ENCODE data around the gene CDC37L1. TPM values are rescaled to one million over a fixed set of nuclear protein-coding genes. Genes with fewer than 3 reads are reported as not detected.

Gene CDC37L1
- total RNA-seq, 1 donor from 2014 or later = 10.0 TPM

GRCh38 chr9:4701526-4701925 lies 22.2 kb downstream of the CDC37L1 start:
- intact Hi-C loops (cut with micrococcal nuclease) = no loop called here
- peaks cover 66% of the 10 kb centered on the region for H3K36me3 Mint-ChIP-seq (ENCODE audit: low read depth)
- H3K27ac Mint-ChIP-seq = no peak overlapping the region
- no peaks in the 10 kb centered on the region for H3K9me3 Mint-ChIP-seq
- no peak for DNase-seq (ENCODE audit: low spot score)
- no peaks in the 10 kb centered on the region for H3K4me1 Mint-ChIP-seq (ENCODE audit: low read depth)
- H3K27me3 Mint-ChIP-seq (ENCODE audit: low read depth) = no peaks in the 10 kb centered on the region
- no peak overlapping the region for H3K4me3 Mint-ChIP-seq (ENCODE audit: low read depth)

GRCh38 chr9:4704129-4704528 lies 24.8 kb downstream of the CDC37L1 start:
- Mint-ChIP-seq H3K4me3 (ENCODE audit: low read depth) (no peak overlapping the region), H3K27me3 (ENCODE audit: low read depth) (no peaks in the 10 kb centered on the region), H3K27ac (no peak overlapping the region), H3K36me3 (ENCODE audit: low read depth) (peaks cover 71% of the 10 kb centered on the region), H3K4me1 (ENCODE audit: low read depth) (peaks cover 5% of the 10 kb centered on the region), H3K9me3 (no peaks in the 10 kb centered on the region)
- intact Hi-C loops (cut with micrococcal nuclease) = no loop called here
- DNase-seq (ENCODE audit: low spot score) = no peak

DNA sequence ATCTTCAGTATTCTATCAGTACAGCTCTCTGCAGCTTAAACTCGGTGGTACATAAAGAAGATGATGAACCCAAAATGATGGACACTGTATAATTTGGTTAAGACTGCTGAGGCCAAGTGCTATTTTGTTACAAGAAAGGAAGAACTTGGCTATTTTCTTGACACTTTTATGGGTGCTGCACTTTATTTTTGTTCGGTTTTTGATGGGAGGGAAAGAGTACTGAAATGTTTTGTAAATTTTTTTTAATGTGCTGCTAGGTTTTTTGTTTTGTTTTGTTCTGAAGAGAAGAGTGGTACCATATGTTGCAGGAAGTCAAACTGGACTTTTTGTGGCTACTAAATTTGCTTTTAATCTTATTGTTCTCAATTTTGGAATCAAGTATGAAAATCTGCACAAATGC lies 26.7 kb downstream of the CDC37L1 start:
- peaks cover 65% of the 10 kb centered on the region for H3K36me3 Mint-ChIP-seq (ENCODE audit: low read depth)
- peaks cover 5% of the 10 kb centered on the region for H3K4me1 Mint-ChIP-seq (ENCODE audit: low read depth)
- intact Hi-C loops (cut with micrococcal nuclease) = no loop called here
- no peaks in the 10 kb centered on the region for H3K9me3 Mint-ChIP-seq
- peak overlapping the region; percentile 8 for H3K27ac Mint-ChIP-seq
- no peak overlapping the region for H3K4me3 Mint-ChIP-seq (ENCODE audit: low read depth)
- no peaks in the 10 kb centered on the region for H3K27me3 Mint-ChIP-seq (ENCODE audit: low read depth)
- no peak for DNase-seq (ENCODE audit: low spot score)

GRCh38 chr9:4706971-4707622 lies 27.7 kb downstream of the CDC37L1 start:
- Mint-ChIP-seq H3K27ac (no peak overlapping the region), H3K27me3 (ENCODE audit: low read depth) (no peaks in the 10 kb centered on the region), H3K36me3 (ENCODE audit: low read depth) (peaks cover 64% of the 10 kb centered on the region), H3K4me1 (ENCODE audit: low read depth) (peaks cover 5% of the 10 kb centered on the region), H3K9me3 (no peaks in the 10 kb centered on the region), H3K4me3 (ENCODE audit: low read depth) (no peak overlapping the region)
- no peak for DNase-seq (ENCODE audit: low spot score)
- intact Hi-C loops (cut with micrococcal nuclease) = no loop called here

DNA sequence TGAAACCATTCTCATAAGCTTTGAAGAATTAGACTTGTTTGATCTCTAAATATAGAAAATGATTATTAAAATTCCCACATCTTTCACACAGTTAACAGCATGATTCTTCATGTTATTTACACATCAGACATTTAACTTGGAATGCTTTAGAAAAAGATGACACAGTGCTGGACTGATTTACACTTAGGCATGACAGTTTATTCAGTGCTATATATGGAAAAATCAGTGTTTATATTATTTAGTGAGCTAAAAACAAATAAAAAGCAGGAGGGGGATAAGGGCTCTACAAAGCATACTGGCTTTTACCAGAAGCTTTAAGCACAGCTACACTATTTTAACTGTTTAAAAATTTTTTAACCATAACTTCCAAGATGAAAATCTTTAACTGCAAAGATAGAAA lies 30.0 kb downstream of the CDC37L1 start:
- Mint-ChIP-seq H3K27ac (no peak overlapping the region), H3K36me3 (ENCODE audit: low read depth) (peaks cover 57% of the 10 kb centered on the region), H3K27me3 (ENCODE audit: low read depth) (no peaks in the 10 kb centered on the region), H3K9me3 (peaks cover 7% of the 10 kb centered on the region), H3K4me1 (ENCODE audit: low read depth) (peaks cover 11% of the 10 kb centered on the region), H3K4me3 (ENCODE audit: low read depth) (no peak overlapping the region)
- intact Hi-C loops (cut with micrococcal nuclease) = no loop called here
- DNase-seq (ENCODE audit: low spot score) = no peak

DNA sequence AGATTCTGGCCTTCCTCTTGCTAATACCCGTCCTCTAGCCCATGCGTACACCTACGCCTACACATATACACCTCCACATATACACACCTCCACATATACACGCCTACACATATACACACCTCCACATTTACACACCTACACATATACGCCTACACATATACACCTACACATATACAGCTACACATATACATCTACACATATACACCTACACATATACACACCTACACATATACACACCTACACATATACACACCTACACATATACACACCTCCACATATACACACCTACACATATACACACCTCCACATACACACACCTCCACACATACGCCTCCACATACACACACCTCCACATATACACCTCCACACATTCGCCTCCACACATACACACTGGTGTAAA lies 34.5 kb downstream of the CDC37L1 start:
- DNase-seq (ENCODE audit: low spot score) = no peak
- Mint-ChIP-seq H3K4me3 (ENCODE audit: low read depth) (no peak overlapping the region), H3K4me1 (ENCODE audit: low read depth) (peaks cover 6% of the 10 kb centered on the region), H3K27ac (peak overlapping the region; percentile 69), H3K36me3 (ENCODE audit: low read depth) (peaks cover 52% of the 10 kb centered on the region), H3K9me3 (peaks cover 7% of the 10 kb centered on the region), H3K27me3 (ENCODE audit: low read depth) (no peaks in the 10 kb centered on the region)
- intact Hi-C loops (cut with micrococcal nuclease) = loop anchor here (2.0 kb wide), 1 partner anchor 25 kb away; no protein-coding TSS in a partner anchor

GRCh38 chr9:4714266-4715016 lies 35.1 kb downstream of the CDC37L1 start:
- peaks cover 7% of the 10 kb centered on the region for H3K9me3 Mint-ChIP-seq
- peak overlapping the region; percentile 69 for H3K27ac Mint-ChIP-seq
- intact Hi-C loops (cut with micrococcal nuclease) = no loop called here
- H3K4me3 Mint-ChIP-seq (ENCODE audit: low read depth) = no peak overlapping the region
- H3K4me1 Mint-ChIP-seq (ENCODE audit: low read depth) = peaks cover 6% of the 10 kb centered on the region
- peaks cover 52% of the 10 kb centered on the region for H3K36me3 Mint-ChIP-seq (ENCODE audit: low read depth)
- H3K27me3 Mint-ChIP-seq (ENCODE audit: low read depth) = no peaks in the 10 kb centered on the region
- DNase-seq (ENCODE audit: low spot score) = no peak

DNA sequence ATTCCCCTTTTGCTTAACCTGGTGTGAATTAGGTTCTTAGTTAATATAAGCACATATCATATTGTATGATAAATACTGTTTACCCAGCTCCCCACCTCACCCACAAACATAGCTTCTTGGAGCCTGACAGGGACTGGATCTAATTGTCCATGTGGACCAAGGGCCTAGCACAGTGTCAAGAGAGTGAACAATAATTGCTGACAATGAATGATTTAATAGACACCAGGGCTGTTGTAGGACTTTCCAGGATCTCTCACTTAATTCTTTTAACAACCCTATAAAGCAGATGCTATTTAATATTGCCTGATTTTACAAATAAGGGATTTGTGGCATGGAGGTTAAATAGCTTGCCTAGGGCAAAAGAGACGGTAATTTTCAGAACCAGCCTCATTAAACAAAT lies 36.8 kb downstream of the CDC37L1 start:
- intact Hi-C loops (cut with micrococcal nuclease) = no loop called here
- Mint-ChIP-seq H3K36me3 (ENCODE audit: low read depth) (peaks cover 55% of the 10 kb centered on the region), H3K27ac (no peak overlapping the region)

DNA sequence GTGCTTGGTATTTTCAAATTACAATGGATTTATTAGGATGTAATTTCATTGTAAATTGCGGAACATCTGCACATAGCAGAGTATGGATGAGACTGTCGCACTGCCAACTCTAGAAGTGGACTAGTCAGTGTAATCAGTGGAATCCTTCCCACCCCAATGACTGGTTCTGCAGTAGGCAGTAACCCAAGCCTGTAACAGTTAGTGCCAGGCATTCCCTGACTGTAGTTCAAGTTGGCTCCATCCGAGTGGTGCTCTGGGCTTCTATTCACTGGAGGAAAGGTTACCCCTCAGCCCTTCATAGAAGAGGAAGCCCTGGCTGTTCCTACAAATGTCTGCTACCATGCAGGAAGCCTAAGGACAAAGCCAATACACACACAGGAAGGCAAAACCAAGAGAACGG lies 38.4 kb downstream of the CDC37L1 start:
- intact Hi-C loops (cut with micrococcal nuclease) = no loop called here
- H3K36me3 Mint-ChIP-seq (ENCODE audit: low read depth) = peaks cover 52% of the 10 kb centered on the region
- H3K27me3 Mint-ChIP-seq (ENCODE audit: low read depth) = no peaks in the 10 kb centered on the region
- no peak overlapping the region for H3K27ac Mint-ChIP-seq
- no peak overlapping the region for H3K4me3 Mint-ChIP-seq (ENCODE audit: low read depth)
- H3K4me1 Mint-ChIP-seq (ENCODE audit: low read depth) = peaks cover 6% of the 10 kb centered on the region
- DNase-seq (ENCODE audit: low spot score) = no peak
- H3K9me3 Mint-ChIP-seq = peaks cover 7% of the 10 kb centered on the region

More for the DNA sequence above, 36.8 kb downstream of the CDC37L1 start:
- H3K4me1 Mint-ChIP-seq (ENCODE audit: low read depth) = peaks cover 6% of the 10 kb centered on the region
- peaks cover 7% of the 10 kb centered on the region for H3K9me3 Mint-ChIP-seq
- no peaks in the 10 kb centered on the region for H3K27me3 Mint-ChIP-seq (ENCODE audit: low read depth)
- DNase-seq (ENCODE audit: low spot score) = no peak
- no peak overlapping the region for H3K4me3 Mint-ChIP-seq (ENCODE audit: low read depth)

DNA sequence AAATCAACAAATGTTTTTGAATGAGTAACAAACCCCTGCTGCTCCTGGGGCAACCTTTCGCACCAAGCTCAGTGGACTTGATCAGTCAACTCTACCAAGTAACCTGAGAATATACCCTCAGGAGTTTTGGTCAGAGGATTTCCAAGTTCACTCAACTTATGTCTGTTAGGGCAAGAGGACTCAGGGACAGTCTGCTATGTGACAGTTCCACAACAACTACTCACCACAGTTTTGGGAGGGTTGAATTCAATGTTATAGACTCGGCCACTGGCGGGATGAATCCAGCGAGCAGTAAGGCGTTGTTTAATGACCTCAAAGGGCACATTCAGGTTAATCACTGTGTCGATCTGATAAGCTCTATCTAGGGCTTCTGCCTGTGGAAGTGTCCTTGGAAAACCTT lies 39.5 kb downstream of the CDC37L1 start:
- Mint-ChIP-seq H3K27me3 (ENCODE audit: low read depth) (no peaks in the 10 kb centered on the region), H3K4me3 (ENCODE audit: low read depth) (no peak overlapping the region), H3K36me3 (ENCODE audit: low read depth) (peaks cover 51% of the 10 kb centered on the region), H3K4me1 (ENCODE audit: low read depth) (peaks cover 3% of the 10 kb centered on the region), H3K27ac (no peak overlapping the region), H3K9me3 (peaks cover 3% of the 10 kb centered on the region)
- intact Hi-C loops (cut with micrococcal nuclease) = no loop called here
- no peak for DNase-seq (ENCODE audit: low spot score)

DNA sequence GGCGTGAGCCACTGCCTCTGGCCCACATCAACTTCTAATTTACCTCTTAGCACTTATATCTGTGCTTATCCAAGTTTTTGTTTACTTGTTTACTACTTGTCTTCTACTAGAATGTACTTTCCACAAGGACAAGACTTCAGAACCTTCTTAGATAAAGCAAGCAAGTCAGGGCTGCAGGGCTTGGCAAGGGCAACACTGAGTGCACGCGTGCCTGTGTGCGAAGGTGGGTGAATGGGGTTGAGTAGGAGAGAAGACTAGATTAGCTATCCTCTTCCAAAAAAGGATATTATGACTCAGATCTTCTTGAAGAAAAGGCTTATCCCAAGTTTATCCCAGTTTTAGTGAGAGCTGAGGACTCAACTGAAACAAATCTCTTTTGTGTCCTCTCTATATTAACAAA lies 42.4 kb downstream of the CDC37L1 start:
- intact Hi-C loops (cut with micrococcal nuclease) = no loop called here

GRCh38 chr9:4725706-4726442 lies 46.5 kb downstream of the CDC37L1 start:
- H3K36me3 Mint-ChIP-seq (ENCODE audit: low read depth) = peaks cover 48% of the 10 kb centered on the region
- DNase-seq (ENCODE audit: low spot score) = no peak
- no peak overlapping the region for H3K4me3 Mint-ChIP-seq (ENCODE audit: low read depth)
- H3K27ac Mint-ChIP-seq = no peak overlapping the region
- peaks cover 20% of the 10 kb centered on the region for H3K4me1 Mint-ChIP-seq (ENCODE audit: low read depth)
- H3K9me3 Mint-ChIP-seq = no peaks in the 10 kb centered on the region
- no peaks in the 10 kb centered on the region for H3K27me3 Mint-ChIP-seq (ENCODE audit: low read depth)
- intact Hi-C loops (cut with micrococcal nuclease) = no loop called here

More for the DNA sequence above, 42.4 kb downstream of the CDC37L1 start:
- no peak for DNase-seq (ENCODE audit: low spot score)
- Mint-ChIP-seq H3K4me3 (ENCODE audit: low read depth) (no peak overlapping the region), H3K36me3 (ENCODE audit: low read depth) (peaks cover 62% of the 10 kb centered on the region), H3K4me1 (ENCODE audit: low read depth) (peaks cover 13% of the 10 kb centered on the region), H3K9me3 (no peaks in the 10 kb centered on the region), H3K27ac (no peak overlapping the region), H3K27me3 (ENCODE audit: low read depth) (no peaks in the 10 kb centered on the region)

DNA sequence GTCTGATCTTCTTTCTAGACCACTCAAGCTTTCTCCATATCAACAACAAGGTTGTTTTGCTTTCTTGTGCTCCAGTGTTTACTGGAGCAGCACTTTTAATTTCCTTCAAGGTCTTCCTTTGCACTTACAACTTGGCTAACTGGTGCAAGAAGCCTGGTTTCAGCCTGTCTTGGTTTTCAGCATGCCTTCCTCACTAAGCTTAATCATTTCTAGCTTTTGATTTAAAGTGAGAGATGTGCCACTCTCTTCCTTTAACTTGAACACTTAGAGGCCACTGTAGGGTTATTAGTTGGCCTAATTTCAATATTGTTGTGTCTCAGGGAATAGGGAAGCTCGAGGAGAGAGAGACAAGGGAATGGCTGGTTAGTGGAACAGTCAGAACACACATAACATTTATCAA lies 48.2 kb downstream of the CDC37L1 start:
- peaks cover 21% of the 10 kb centered on the region for H3K4me1 Mint-ChIP-seq (ENCODE audit: low read depth)
- DNase-seq (ENCODE audit: low spot score) = no peak
- no peaks in the 10 kb centered on the region for H3K27me3 Mint-ChIP-seq (ENCODE audit: low read depth)
- no peak overlapping the region for H3K27ac Mint-ChIP-seq
- H3K4me3 Mint-ChIP-seq (ENCODE audit: low read depth) = no peak overlapping the region
- peaks cover 44% of the 10 kb centered on the region for H3K36me3 Mint-ChIP-seq (ENCODE audit: low read depth)
- no peaks in the 10 kb centered on the region for H3K9me3 Mint-ChIP-seq
- intact Hi-C loops (cut with micrococcal nuclease) = no loop called here
